Measurements from ENCODE around the gene PGM2.

The PGM2 gene

DNA sequence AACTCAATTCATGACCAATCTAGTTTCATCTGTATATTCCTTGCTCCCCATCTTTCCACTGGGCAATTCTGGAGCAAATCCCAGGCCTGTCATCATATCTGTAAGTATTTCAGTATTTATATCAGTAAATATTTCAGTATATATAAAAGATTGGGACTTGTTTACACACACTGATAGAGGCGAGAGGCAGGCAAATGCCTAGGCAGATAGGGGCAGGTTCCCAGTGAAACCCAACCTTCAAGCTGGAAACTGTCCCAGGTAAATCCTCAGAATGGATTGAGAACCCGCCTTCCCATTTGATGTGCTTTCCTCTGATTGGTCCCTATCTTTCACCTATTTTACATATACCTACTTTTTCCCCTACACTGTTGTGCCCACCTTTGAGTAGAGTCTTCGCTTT, 40.6 kb downstream of the PGM2 start:
- DNase-seq = no peak

DNA sequence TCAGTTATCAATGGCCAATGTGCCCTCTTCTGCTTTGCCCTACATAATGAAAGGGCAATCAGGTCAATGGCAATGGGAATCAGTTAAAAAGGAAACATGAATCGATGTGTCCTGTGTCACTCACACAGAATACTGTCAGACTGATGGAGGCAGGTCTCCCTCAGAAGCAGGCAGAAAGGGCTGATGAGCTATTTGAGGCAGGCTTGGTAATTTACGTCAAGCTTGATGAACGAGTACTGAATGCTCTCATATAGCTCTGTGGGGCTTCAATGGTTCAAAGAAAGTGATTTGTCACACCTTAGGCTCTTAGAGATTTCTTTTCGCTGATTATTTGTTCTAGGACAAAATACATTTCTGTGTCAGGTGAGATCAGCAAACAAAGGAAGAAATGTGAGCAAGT, 41.8 kb downstream of the PGM2 start:
- DNase-seq = no peak

DNA sequence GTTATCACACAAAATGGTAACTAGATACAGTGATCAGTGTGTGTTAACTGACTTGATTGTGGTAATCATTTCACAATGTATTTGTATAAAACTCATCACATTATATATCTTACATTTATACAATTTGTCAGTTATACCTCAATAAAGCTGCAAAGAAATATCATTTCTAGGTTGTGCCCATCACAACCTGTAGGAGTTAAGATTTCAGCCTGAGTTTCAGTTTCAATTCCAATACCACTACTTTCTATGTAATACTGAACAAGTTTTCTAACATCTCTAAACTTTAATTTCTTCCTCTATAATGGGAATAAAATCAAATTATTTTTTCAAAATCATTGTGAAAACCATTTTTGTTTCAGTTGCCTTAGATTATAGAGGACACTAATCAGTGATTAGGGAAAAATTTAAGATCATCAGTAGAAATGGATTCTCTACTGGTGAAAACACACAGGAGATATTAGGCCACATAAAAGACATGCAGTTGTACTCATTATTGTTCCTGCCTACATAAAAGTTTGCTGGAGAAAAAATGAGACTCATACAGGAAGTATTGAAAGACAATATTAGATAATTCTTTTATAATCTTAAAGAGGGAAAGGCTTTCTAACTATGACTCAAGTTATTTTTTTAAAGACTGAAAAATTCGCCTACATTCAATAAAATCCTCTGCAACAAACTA, 46.0 kb downstream of the PGM2 start:
- DNase-seq = no peak

DNA sequence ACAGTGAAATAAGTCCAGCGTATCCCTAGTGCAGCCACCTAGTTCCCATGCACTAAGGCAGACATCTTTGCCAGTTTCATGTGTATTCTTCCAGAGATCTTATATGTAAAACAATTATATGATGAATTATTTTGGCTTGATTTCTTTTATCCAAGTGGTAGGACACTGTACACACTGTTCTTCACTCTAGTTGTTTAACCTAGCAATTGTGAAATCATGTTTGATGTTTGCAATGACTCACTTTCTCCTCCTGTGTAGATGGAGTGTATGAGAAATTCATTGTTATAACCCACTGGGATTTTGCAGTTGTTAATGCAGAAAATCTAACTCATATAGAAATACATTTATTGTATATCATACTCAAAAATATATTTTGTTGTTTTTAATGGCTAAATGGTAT, 46.9 kb downstream of the PGM2 start:
- no peak for DNase-seq

DNA sequence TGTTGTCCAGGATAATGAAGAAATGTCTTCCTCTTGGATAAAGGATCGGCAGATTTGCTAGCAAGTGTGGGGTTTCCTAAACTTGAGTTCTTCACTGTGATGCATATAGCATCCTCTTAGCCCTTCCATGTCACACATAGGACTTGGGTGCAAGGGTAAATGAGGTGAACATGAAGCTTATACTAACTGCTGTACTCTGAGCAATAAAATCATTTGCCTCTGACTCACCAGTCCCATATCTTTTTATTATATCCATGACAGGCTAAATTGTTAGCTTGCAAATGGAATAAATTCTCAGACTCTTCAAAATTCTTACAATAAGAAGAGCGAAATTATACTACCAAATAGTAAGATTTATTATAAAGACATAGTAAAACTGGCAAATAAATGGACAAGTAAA, 49.7 kb downstream of the PGM2 start:
- no peak for DNase-seq

DNA sequence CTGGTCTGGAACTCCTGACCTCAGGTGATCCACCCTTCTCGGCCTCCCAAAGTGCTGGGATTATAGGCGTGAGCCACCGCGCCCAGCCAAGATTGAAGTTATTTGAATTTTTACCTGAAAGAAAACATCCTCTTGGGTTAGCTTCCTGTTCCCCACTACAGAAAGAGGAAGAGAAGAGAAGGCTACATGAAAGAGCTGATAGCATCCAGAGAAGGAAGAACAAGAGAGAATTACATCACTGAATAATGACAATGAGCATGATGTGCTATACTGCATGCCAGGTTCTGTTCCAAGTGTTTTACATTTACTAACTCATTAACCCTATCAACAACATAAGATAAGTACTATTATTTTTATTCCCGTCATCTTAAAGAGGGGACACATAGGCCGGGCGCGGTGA, 52.9 kb downstream of the PGM2 start:
- peak in 1 of 2 donors; percentile 44 for DNase-seq

DNA sequence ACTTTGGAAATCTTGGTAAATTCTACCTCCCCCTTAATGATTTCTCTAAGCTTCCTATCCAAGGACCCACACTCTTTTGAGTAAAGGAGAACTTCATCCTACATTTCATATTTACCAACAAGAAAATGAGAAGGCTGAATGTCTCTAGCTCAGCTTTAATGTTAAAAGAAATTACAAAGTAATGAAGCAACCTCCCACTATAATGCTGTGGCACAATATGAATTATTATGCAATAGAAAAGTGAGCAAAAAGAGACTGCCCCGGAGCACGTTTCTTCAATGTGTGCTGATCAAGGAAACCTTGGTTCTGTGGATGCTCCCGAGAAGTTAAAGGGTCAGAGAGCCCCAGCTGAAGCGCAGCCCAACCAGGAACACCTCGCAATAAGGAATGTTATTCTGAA, 55.3 kb downstream of the PGM2 start:
- DNase-seq = peak; percentile 48 to 66

DNA sequence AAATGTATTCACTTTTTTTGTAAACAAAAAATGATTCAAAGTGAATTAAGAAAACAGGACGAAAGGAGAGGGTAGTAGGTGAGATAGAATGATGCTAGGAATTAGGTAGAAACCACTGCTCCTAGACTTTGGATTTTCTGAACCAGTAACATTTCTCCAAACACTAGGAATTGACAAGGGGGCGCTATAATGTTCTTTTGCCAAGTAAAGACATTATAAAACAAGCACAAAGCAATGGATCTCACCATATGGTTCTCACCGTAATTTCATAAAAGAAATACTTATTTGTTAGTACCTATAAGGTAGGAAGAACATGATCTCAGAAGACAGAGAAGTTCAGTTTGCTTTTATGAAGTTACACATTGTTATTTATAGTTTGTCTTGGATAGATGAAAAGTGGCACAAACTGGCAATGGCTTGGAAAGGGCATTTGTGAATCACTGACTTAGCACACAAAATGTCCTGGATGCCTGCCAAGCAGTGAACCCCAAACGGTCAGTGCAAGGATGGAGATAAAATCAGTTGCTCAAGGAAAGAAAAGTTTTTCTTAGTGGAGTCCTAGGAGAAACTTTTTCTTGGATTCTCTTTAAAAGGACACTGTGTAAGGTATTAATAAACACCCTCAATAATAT, 56.3 kb downstream of the PGM2 start:
- DNase-seq = no peak

DNA sequence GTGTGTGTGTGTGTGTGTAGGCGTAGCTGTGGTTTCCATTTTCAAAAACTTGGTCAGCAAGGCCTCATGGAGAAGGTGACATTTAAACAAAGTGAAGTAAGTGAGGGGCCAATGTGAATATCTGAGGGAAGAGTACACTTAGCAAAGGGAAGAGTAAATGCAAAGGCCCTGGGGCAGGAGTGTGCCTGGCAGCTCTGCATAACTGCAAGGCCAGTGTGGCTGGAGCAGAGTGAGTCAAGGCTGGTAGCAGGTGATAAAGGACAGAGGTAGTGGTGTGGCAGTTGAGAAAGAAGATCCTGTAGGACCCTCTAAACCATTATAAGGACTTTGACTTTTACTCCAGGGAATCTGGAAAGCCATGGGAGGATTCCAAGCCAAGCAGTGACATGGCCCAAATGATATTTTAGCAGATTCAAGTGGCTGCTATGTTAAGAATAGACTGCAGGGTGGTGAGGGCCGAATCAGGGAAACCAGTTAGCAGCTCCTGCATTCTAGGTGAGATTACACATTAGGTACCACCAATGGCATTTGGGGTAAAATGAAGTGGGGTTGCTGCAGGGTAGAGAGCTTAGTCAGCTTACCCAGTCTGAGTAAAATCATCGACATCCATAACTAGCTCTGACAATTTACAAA, 58.5 kb downstream of the PGM2 start:
- no peak for DNase-seq

DNA sequence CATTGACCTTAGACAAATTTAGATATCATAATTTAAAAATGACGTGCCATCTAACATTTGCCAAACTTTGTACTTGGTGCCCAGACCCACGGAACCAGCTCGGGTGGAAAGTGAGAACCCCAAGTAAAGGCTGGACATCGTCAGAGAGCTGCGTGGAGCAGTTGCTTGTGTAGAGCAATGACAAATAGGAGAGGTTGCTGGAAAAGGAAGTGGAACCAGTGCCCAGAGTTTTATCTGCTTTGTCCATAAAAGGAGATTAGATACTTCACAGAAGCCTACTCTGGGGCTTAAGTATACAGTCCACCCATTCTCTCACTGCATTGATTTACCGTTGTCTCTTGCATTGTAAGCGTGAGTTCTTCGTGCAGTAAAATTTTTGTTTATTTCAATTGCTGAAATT, 59.0 kb downstream of the PGM2 start:
- DNase-seq = peak in 1 of 2 donors; percentile 38

DNA sequence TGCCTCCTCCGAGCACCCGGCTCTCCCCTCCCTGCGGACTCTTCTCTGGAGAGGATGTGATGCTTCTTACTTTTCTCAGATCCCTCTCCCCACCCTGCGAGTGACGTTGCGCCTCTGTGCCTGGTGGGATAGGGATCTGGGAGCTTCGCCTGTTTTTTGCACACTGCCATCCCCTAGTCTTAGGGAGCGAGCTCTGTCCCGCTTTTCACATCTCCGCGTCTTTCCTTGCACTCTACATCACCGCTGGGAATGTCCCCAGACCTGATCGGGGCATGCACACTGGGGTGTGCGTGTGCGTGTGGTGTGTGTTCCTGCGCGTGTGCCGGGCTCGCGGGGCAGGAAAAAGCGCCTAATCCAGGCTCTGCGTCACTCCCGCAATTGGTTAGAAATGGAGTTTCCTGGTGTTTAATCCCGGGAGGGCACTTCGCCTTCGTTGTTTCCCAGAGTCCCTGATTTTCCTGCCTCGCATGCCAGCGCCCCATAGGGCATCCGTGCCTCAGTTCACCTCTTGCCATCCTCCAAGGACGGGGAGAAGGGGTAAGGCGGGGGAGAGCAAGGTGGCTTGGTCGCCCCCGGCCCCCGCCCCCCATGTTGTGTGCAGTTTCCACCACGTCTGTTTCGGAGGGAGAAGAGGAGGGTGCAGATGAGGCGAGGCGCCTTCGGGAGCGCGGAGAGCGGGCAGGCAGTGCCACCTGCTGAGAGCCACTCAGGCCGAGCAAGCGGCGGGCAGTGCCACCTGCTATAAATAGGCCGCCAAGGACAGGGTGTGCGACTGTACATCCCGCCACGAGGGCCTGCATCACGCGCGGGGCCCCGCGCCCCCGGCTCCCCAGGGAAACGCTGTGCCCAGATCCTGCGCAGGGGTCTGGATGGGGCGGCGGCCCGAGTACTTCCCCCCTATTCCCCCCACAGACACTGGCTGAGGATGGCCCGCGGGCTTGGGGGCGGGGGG, 63.6 kb downstream of the PGM2 start:
- no peak for DNase-seq

DNA sequence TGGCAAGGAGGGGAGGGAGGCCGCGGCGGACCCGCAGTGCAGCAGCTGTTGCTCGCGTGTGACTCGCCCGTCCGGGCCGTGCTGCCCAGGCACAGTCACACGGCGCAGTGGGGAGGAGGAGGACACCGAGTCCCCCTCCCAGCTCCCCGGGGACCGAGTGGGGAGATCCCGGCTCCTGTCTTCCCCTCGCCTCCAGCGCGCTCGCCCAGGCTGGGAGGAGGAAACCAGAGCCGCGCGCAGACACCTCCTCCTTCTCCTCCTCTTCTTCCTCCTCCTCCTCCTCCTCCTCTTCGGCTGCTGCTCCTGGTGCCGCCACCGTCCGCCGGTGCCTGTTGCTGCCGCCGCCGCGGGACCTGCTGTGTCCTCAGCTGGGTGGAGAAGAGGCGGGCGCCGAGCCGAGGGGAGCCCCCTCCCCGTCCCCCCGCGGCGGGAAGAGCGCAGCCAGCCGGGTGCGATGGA, 64.3 kb downstream of the PGM2 start, which contains the start of gene TBC1D1:
TSS of gene TBC1D1 (plus strand) at position 284 of the 459 bp plus-strand sequence. CDS start 11,012 bp downstream, outside the sequence.
- DNase-seq = peak; percentile 54 to 84

DNA sequence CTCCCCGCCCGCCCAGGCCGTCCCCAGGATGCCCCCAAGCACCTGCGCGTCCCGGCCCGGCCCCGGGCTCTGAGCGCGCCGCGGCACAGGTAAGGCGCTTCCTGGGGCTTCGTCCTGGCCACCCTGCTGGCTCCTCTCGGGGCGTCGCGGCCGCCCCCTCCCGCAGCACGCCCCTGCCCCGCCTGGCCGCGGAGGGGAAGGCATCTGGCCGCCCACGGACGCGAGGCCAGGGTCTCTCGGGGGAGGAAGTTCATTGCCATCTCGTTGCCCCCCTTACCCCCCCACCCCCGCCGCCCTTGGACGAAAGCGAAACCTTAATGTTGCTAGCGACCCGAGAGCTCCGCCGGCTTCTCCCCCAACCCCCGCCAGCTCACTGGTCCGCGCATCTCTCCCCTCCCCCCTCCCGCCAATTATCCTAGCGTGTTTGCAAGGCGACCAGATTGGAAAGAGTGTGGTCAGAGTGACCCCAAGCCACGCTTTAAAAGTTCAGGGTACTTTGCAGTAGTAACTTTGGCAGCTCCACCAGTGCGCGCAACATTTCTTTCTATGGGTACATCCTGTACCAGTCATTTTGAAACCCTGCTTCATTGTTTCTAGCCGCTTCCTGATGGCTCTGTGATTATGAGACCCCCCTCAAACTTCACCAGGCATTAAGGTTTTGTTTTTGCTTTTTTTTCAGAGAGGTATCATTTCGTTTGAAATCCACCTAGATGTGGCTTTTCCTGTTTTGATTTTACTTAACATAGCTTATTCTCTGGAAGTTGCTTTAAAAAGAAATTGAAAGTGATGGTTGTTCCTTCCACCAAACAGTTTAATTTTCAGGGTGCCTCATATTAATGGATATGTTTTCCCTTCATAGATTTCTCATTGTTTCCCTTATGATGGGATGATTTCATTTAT, 65.0 kb downstream of the PGM2 start:
- DNase-seq = peak; percentile 32 to 55

DNA sequence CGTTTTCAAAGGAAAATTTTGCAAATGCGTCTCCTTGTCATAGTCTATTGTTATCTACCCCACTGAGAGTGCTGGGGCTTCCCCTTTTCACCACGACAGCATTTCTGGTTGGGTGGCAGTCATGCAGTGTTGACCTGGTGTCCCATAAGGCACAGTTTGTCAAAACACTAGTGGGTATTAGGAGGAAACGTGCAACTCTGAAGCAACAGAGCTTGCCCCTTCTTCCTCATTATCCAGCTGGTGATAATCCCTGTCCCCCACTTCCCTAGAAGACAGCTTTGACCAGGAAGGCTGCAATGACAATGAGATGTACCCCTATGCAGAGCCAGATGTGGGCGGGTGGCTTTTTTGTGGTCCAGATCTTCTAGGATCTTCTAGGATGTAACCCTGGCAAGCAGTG, 66.2 kb downstream of the PGM2 start:
- DNase-seq = peak; percentile 66 to 89

DNA sequence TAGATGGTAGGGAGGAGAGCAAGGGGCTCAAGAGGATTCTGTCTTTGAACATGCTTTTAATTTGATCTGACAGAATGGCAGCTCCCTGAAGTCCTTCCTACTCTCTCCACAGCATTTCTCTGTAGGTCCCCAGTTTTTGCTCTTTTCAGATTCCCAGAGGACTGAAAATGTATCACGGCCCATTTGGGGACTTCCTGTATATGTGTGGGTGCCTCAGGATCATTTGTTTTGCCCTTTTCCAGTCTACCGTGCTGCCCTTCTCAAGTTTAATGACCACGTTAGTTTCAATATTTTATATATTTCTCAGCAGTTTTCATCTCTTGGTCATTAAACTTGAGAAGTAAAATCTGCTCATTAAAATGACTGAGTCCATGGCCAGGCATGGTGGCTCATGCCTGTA, 66.7 kb downstream of the PGM2 start:
- no peak for DNase-seq

DNA sequence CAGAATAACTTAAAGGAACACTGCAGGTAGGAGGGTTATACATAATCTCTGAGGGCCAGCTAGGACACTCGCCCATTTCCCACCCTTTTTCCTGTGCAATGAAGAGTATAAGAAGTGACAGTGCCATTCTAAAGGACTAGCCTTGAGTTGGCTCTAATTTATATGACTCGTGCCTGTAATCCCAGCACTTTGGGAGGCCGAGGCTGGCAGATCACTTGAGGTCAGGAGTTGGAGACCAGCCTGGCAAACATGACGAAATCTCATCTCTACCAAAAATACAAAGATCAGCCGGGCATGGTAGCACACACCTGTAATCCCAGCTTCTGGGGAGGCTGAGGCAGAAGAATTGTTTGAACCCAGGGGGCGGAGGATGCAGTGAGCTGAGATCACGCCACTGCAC, 68.8 kb downstream of the PGM2 start:
- no peak for DNase-seq

DNA sequence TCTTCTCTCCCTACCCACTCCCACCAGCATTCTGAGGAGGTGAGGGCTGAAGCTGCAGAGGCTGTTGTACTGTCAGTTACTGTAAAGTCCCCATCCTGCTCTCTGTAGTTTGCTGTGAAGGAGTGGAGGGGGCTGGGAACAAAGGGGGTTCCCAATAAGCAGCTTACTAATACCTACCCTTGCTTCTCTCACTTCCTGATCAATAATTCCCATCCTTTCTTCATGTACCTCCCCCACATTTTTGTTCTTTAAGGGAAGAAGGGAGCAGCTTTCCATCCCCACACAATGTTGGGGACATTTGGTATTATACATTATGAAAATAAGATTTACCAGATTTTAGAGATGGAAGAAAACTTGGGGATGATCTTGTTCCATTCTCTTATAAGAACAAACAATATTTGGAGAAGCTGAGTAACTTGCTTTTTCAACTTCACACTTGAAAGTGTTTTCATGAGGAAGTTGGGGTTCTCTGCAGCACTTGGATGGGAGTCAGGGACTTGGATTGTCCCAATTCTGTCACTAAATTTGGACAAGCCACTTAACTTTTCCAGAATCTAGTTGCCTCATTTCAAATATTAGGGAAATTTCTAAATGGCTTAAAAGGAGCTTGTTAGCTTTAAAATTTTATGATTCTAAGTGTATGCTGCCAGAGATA, 69.8 kb downstream of the PGM2 start:
- peak; percentile 33 to 52 for DNase-seq

DNA sequence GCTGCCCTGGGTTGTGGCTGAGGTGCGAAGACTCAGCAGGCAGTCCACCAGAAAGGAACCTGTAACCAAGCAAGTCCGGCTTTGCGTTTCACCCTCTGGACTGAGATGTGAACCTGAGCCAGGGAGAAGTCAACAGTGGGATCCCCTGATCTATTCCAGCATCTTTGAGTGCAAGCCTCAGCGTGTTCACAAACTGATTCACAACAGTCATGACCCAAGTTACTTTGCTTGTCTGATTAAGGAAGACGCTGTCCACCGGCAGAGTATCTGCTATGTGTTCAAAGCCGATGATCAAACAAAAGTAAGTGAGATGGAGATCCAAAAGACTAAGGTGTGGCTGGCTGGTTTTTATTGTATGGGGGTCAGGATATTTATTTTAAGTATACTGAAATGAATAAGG, 75.7 kb downstream of the PGM2 start:
- no peak for DNase-seq

DNA sequence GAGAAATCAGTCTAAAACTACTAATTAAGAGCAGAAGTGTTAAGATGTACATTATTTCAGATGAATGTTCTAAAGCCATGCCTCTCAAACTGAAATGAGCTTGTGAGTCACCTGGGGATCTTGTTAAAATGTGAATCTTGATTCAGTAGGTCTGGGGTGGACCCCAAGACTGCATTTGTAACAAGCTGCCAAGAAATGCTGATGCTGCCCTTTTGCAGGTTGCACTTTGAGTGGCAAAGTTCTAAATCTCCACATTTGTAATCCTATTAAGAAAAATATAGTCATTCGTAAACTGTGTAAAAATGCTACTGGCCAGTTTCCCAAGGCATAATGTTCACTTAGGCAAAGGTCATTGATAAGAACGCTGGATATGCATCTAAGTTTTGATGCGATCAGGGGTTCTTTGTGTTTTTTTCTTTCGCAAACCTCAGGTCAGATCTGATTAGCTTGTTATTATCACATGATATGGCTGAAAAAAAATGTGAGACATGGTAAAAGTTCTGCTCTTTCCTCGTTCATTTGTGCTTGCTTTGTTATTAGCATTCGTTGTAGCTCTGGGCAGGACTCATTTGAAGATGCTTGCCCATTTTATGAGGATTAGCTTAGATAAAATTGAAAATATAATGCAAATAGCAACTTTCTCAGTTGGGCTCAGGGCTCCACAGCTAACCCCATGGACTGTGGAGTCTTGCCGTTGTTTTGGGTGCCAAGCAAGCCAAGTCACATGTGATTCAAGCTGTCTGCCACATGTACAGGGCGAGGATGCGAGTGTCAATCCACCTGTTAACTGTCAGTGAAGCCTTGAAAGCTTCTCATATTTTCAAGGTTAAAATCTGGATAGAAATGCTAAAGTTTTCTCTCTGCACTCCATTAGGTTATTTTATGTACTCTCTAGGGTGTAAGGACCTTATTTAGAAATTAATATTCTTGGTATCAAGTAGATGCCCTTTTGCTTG, 76.5 kb downstream of the PGM2 start:
- no peak for DNase-seq

DNA sequence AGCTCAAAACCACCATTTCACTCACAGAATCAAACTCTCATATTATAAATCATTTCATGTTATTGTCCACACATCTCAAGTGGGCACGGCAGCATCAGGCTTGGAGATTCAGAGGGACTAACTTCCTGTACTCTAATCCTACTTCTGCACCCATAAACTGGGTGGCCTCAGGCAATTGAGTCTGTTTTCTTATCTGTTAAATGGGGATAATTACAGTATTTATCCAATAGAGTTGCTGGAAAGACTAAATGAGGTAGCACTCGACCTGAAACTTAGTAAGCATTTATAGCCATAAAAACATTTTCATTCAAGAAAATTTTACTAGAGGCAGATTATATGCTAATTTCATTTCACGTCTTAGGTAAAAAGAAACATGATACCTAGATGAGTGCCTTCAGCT, 77.4 kb downstream of the PGM2 start:
- no peak for DNase-seq
